HL-60/S4 treated with phorbol 12-myristate 13-acetate at 8.2 ng/mL for 4 days and 3 days (cell line): Measurements from ENCODE around the gene ITIH3.

Experiments used
- in situ Hi-C: fragments of 300-500 bp; cut with MboI; formaldehyde crosslinking; loops from 2 replicates; pipeline ENCODE4 v1.15.0; 2022; ENCODE audit warnings: low sequenced_read_pairs

ITIH3 gene

GRCh38 chr3:52824037-52824436, 29.4 kb downstream of the ITIH3 start:
- in situ Hi-C loops, result no loop called here

- in situ Hi-C loops, result no loop called here
Measured at GRCh38 chr3:52827441-52827840, 32.8 kb downstream of the ITIH3 start.

GRCh38 chr3:52827866-52828376, 33.3 kb downstream of the ITIH3 start:
- in situ Hi-C loops, result no loop called here

GRCh38 chr3:52829482-52829881, 34.9 kb downstream of the ITIH3 start:
- in situ Hi-C loops, result no loop called here

GRCh38 chr3:52829906-52830463, 35.4 kb downstream of the ITIH3 start:
- in situ Hi-C loops, result no loop called here

- in situ Hi-C loops, result no loop called here
Measured at GRCh38 chr3:52830535-52831258, 36.1 kb downstream of the ITIH3 start, which contains the start of gene ITIH4. Gene ITIH4, minus strand, starts transcription at chr3:52830672. Its CDS starts 30 bp downstream, at chr3:52830642.

GRCh38 chr3:52831500-52832301, 37.1 kb downstream of the ITIH3 start:
- in situ Hi-C loops, result no loop called here

GRCh38 chr3:52833202-52833601, 38.6 kb downstream of the ITIH3 start:
- in situ Hi-C loops, result no loop called here

GRCh38 chr3:52834871-52835501, 40.4 kb downstream of the ITIH3 start, which contains the start of gene MUSTN1:
Gene MUSTN1, minus strand, starts transcription at chr3:52835019. Its CDS starts 71 bp downstream, at chr3:52834948.
- in situ Hi-C loops, result no loop called here

GRCh38 chr3:52835766-52836470, 41.3 kb downstream of the ITIH3 start:
- in situ Hi-C loops, result no loop called here

GRCh38 chr3:52836471-52836845, 41.9 kb downstream of the ITIH3 start:
- in situ Hi-C loops, result no loop called here

GRCh38 chr3:52836986-52837385, 42.4 kb downstream of the ITIH3 start:
- in situ Hi-C loops, result no loop called here

- in situ Hi-C loops, result no loop called here
Measured at GRCh38 chr3:52838561-52839267, 44.1 kb downstream of the ITIH3 start.

- in situ Hi-C loops, result no loop called here
Measured at GRCh38 chr3:52839268-52839575, 44.6 kb downstream of the ITIH3 start.

- in situ Hi-C loops, result no loop called here
Measured at GRCh38 chr3:52839892-52840545, 45.4 kb downstream of the ITIH3 start.

GRCh38 chr3:52841211-52841980, 46.8 kb downstream of the ITIH3 start:
- in situ Hi-C loops, result no loop called here

GRCh38 chr3:52841981-52842340, 47.4 kb downstream of the ITIH3 start:
- in situ Hi-C loops, result no loop called here

- in situ Hi-C loops, result no loop called here
Measured at GRCh38 chr3:52842424-52842823, 47.8 kb downstream of the ITIH3 start.
